K562 (cell line): ENCODE data around the gene TRERF1. TPM values are rescaled to one million over a fixed set of nuclear protein-coding genes. Genes with fewer than 3 reads are reported as not detected.
A peak's percentile ranks its signal among the peaks of the same experiment; 100 is the strongest.

Experiments used
- ATAC-seq: fragments of 200-7000 bp; cut with Tn5 transposase; 3 replicates; pipeline ENCODE4 v1.9.1; 2020; ENCODE audit warnings: moderate library complexity
- BruUV-seq: library from RNA; stranded (reverse); fragments of 400-500 nt; replicated peaks from 2 replicates; lab custom pipeline; 2021; lab: Mats Ljungman, UMichigan
- CTCF ChIA-PET: fragments of 300-600 bp; formaldehyde crosslinking; extraction: SDS; loops from one replicate; lab custom pipeline; 2021; ENCODE audit warnings: low intra/inter-chr PET ratio; lab: Yijun Ruan, JAX
- POLR2A ChIA-PET: fragments of 300-600, 350-650 bp; sonication (Branson Sonifier 250); formaldehyde crosslinking; extraction: SDS; loops from one replicate; lab custom pipeline; 2021; ENCODE audit warnings: antibody characterized with exemption, inconsistent platforms; lab: Yijun Ruan, JAX
- DNase-seq, 4 experiments: peaks; one replicate each; pipeline versions ENCODE4 v3.0.0 to v3.0.0-alpha.2; 2011 to 2018; ENCODE audit warnings: low spot score in 3 of 4, mixed read lengths in 3 of 4; ENCODE audit errors: extremely low read depth in 1 of 4
- FAIRE-seq: peaks from 2 replicates; lab custom pipeline; 2011; peaks lifted over from hg19 to GRCh38; lab: Jason Lieb, UNC
- H2AFZ ChIP-seq: 2 replicates; pipeline ENCODE4 v1.6.0; 2011; ENCODE audit warnings: low read depth, low read length, control low read depth, inconsistent platforms
- H3K27ac ChIP-seq: fragments of 200-600 bp; 3 replicates; pipeline ENCODE4 v1.8.0; 2011; ENCODE audit warnings: low read depth, mild to moderate bottlenecking, control low read depth, inconsistent platforms, low read length, moderate library complexity, mixed read lengths; ENCODE audit errors: extremely low read depth
- H3K27me3 ChIP-seq, 2 experiments: fragments of 300-600 bp in 1 of 2; 2 replicates in 1 of 2; 3 replicates in 1 of 2; pipeline versions ENCODE4 v1.6.0 to v1.8.0; 2011; ENCODE audit warnings: inconsistent platforms in 2 of 2, low read length in 2 of 2, mild to moderate bottlenecking in 1 of 2, mixed read lengths in 1 of 2, moderate library complexity in 1 of 2; ENCODE audit not compliant: control insufficient read depth in 2 of 2, insufficient read depth in 2 of 2
- H3K36me3 ChIP-seq: fragments of 300-600 bp; 3 replicates; pipeline ENCODE4 v1.8.0; 2011; ENCODE audit warnings: mild to moderate bottlenecking, low read length, inconsistent platforms; ENCODE audit not compliant: control insufficient read depth, insufficient read depth
- H3K4me1 ChIP-seq, 2 experiments: fragments of 200-600 bp in 1 of 2; replicated peaks in 1 of 2; 2 replicates in 1 of 2; 3 replicates in 1 of 2; pipeline versions ENCODE4 v1.5.1 to v1.8.0; 2011; ENCODE audit warnings: inconsistent platforms in 2 of 2, low read length in 2 of 2, mild to moderate bottlenecking in 1 of 2, mixed read lengths in 1 of 2, moderate library complexity in 1 of 2; ENCODE audit not compliant: control insufficient read depth in 2 of 2, insufficient read depth in 2 of 2
- H3K4me2 ChIP-seq: 2 replicates; pipeline ENCODE4 v1.6.1; 2011; ENCODE audit warnings: low read length, control low read depth, inconsistent platforms, mixed read lengths; ENCODE audit not compliant: insufficient read depth
- H3K4me3 ChIP-seq: fragments of 200-600 bp; sonication (generic), shearing (Covaris generic); 2 replicates; pipeline ENCODE4 v1.5.1; 2016; ENCODE audit warnings: control low read depth, inconsistent platforms
- H3K79me2 ChIP-seq: fragments of 200-600 bp; 3 replicates; pipeline ENCODE4 v1.8.0; 2011; ENCODE audit warnings: low read length, inconsistent platforms; ENCODE audit not compliant: control insufficient read depth, insufficient read depth
- H3K9ac ChIP-seq, 2 experiments: 2 replicates each; pipeline versions ENCODE4 v1.6.0 to v1.6.1; 2011; ENCODE audit warnings: low read depth in 2 of 2, low read length in 2 of 2, control low read depth in 1 of 2, inconsistent platforms in 1 of 2, mild to moderate bottlenecking in 1 of 2, mixed read lengths in 1 of 2; ENCODE audit not compliant: insufficient read depth in 1 of 2
- H3K9me1 ChIP-seq: one replicate; pipeline ENCODE4 v1.6.0; 2011; ENCODE audit warnings: inconsistent platforms, mild to moderate bottlenecking, low read length, moderate library complexity; ENCODE audit not compliant: control insufficient read depth, insufficient read depth
- H3K9me3 ChIP-seq: replicated peaks from 2 replicates; pipeline ENCODE4 v1.5.1; 2011; ENCODE audit warnings: low read depth, low read length, inconsistent platforms; ENCODE audit not compliant: control insufficient read depth, insufficient read depth
- H4K20me1 ChIP-seq: replicated peaks from 2 replicates; pipeline ENCODE4 v1.6.1; 2011; ENCODE audit warnings: low read length, inconsistent platforms, mixed read lengths; ENCODE audit not compliant: control insufficient read depth, insufficient read depth
- CBX3 ChIP-seq, 2 experiments: IDR thresholded peaks; 1 replicate in 1 of 2; 2 replicates in 1 of 2; pipeline ENCODE4 v1.6.1; 2012; ENCODE audit warnings: inconsistent platforms in 2 of 2, low read length in 2 of 2, borderline replicate concordance in 1 of 2, control low read depth in 1 of 2
- ELF1 ChIP-seq: fragments of 200-800 bp; sonication (Bioruptor generic); IDR thresholded peaks from 2 replicates; pipeline ENCODE4 v1.6.1; 2016; ENCODE audit warnings: missing genetic modification characterization, missing compliant biosample characterization
- EZH2 ChIP-seq: IDR thresholded peaks from 2 replicates; pipeline ENCODE4 v1.6.1; 2012; ENCODE audit warnings: low read depth, mild to moderate bottlenecking, inconsistent platforms, low read length, borderline replicate concordance
- MEIS2 ChIP-seq: fragments of 450-650 bp; IDR thresholded peaks from 2 replicates; pipeline ENCODE4 v1.6.1; 2014; ENCODE audit warnings: mild to moderate bottlenecking; ENCODE audit not compliant: partially characterized antibody
- NFXL1 ChIP-seq: fragments of 450-650 bp; formaldehyde crosslinking; IDR thresholded peaks from 2 replicates; pipeline ENCODE4 v1.4.0; 2021; ENCODE audit warnings: mild to moderate bottlenecking
- PBX2 ChIP-seq, 2 experiments: IDR thresholded peaks in 1 of 2; conservative IDR thresholded peaks in 1 of 2; 2 replicates each; pipeline ENCODE4 v1.6.1; 2016; ENCODE audit warnings: low read depth in 2 of 2, mild to moderate bottlenecking in 1 of 2, missing compliant biosample characterization in 1 of 2, missing genetic modification characterization in 1 of 2, moderate library complexity in 1 of 2
- PTBP1 ChIP-seq: fragments of 200-400 bp; formaldehyde crosslinking; IDR thresholded peaks from 2 replicates; pipeline ENCODE4 v1.6.1; 2017; ENCODE audit warnings: low read depth, low read length
- PURB ChIP-seq: sonication (generic); formaldehyde crosslinking; IDR thresholded peaks from 2 replicates; pipeline ENCODE4 v1.9.0; 2021; ENCODE audit warnings: low read depth, mild to moderate bottlenecking, missing genetic modification reagents
- RERE ChIP-seq: sonication (generic); formaldehyde crosslinking; IDR thresholded peaks from 2 replicates; pipeline ENCODE4 v1.8.0; 2023; ENCODE audit warnings: missing genetic modification reagents, mild to moderate bottlenecking, borderline replicate concordance
- SLC30A9 ChIP-seq: fragments of 250-450 bp; sonication (Bioruptor Pico); IDR thresholded peaks from 2 replicates; pipeline ENCODE4 v1.8.0; 2022; ENCODE audit warnings: mild to moderate bottlenecking, moderate library complexity
- SRSF9 ChIP-seq: fragments of 200-400 bp; formaldehyde crosslinking; IDR thresholded peaks from 2 replicates; pipeline ENCODE4 v1.6.1; 2017; ENCODE audit warnings: low read depth, low read length, borderline replicate concordance
- WHSC1 ChIP-seq: IDR thresholded peaks from one replicate; pipeline ENCODE4 v1.6.1; 2012; ENCODE audit warnings: low read length, control low read depth, inconsistent platforms
- ZEB2 ChIP-seq: fragments of 450-650 bp; IDR thresholded peaks from 2 replicates; pipeline ENCODE4 v1.6.1; 2016
- ZKSCAN3 ChIP-seq: fragments of 250-450 bp; sonication (Bioruptor Pico); IDR thresholded peaks from 2 replicates; pipeline ENCODE4 v1.4.0; 2020
- ZNF311 ChIP-seq: fragments of 250-450 bp; sonication (Bioruptor Pico); IDR thresholded peaks from 2 replicates; pipeline ENCODE4 v1.4.0; 2020; ENCODE audit warnings: mild to moderate bottlenecking, moderate library complexity
- whole genome bisulfite sequencing: fragments of 100-300 bp; shearing (Covaris generic); methylation state at CpG from one replicate; pipeline ENCODE4 v1.1.6; 2016; ENCODE audit warnings: low coverage, mixed read lengths; ENCODE audit not compliant: insufficient coverage; ENCODE audit errors: missing lambda C conversion rate; 5-methylcytosine and 5-hydroxymethylcytosine counted together
- in situ Hi-C: fragments of 300-500 bp; cut with MboI; formaldehyde crosslinking; loops from 4 replicates; pipeline ENCODE4 v1.15.0; 2018; ENCODE audit warnings: inconsistent platforms, mixed read lengths
- intact Hi-C: fragments of 100-400 bp; cut with micrococcal nuclease; formaldehyde crosslinking; loops from 2 replicates; pipeline ENCODE4 v1.14.2; 2022
- polyA plus RNA-seq, 8 experiments: library from polyadenylated mRNA; depleted of rRNA in 4 of 8; stranded (reverse) in 5 of 8; unstranded in 3 of 8; fragments of >200 nt; fragmentation: Nextera tagmentation in 2 of 8; fragmentation: Illumina TruSeq in 1 of 8; extraction: Ambion mirVana in 2 of 8; extraction: Trizol in 1 of 8; gene quantifications; 2 replicates each; pipeline versions ENCODE4 v1.2.1 to v1.2.3, GENCODE V29; 2011 to 2014; ENCODE audit warnings: inconsistent platforms in 1 of 8, missing spikeins in 1 of 8
- total RNA-seq, 7 experiments: library from RNA; depleted of rRNA in 6 of 7; stranded (reverse); fragments of >200 nt in 6 of 7; fragmentation: Illumina TruSeq in 2 of 7; extraction: Trizol in 2 of 7; gene quantifications; 2 replicates each; pipeline versions ENCODE4 v1.2.1 to v1.2.3, GENCODE V29; 2011 to 2021; ENCODE audit warnings: low replicate concordance in 1 of 7

TRERF1 gene
- total and polyA plus RNA-seq, 9 of the 15 experiments (the other 6 are each of a cell fraction or from before 2014, with no cell fraction given) = 0.04 to 0.20 (median 0.07) TPM; not detected in 3

GRCh38 chr6:42355416-42355815 is 96.3 kb downstream of the TRERF1 start:
- H4K20me1 ChIP-seq = no peaks in the 10 kb centered on the region
- whole genome bisulfite sequencing = 14% methylated on average over 3 of the region's 3 CpGs
- TF ChIP-seq MEIS2 (peak; percentile 41), PURB (CRISPR knock-in tag) (no peak), CBX3 (IDR thresholded peaks at IDR 0.05; ENCODE audit: borderline replicate concordance in 1 of 2, low read length in 2 of 2) (no peak), ELF1 (no peak), RERE (CRISPR knock-in tag) (no peak), NFXL1 (CRISPR knock-in tag) (no peak), SLC30A9 (no peak), WHSC1 (no peak), PBX2 (CRISPR knock-in tag; IDR thresholded peaks at IDR 0.05; ENCODE audit: low read depth) (no peak), PBX2 (tag; conservative IDR thresholded peaks at IDR 0.05; ENCODE audit: low read depth) (0 out of 2 replicates have a peak, but pooled peaks have one; percentile 15), ZEB2 (no peak), ZNF311 (CRISPR knock-in tag) (no peak), EZH2 (no peak), PTBP1 (no peak), ZKSCAN3 (CRISPR knock-in tag) (no peak), SRSF9 (no peak)
- TF ChIP-seq, all 486 proteins: peak for 2
- CTCF ChIA-PET = no interaction called here
- ATAC-seq (no peak), FAIRE-seq (no peak), DNase-seq (no peak)
- Histone ChIP-seq H3K4me2 (no peak overlapping the region), H3K79me2 (no peaks in the 10 kb centered on the region), H3K4me1 (no peaks in the 10 kb centered on the region), H3K27me3 (peaks cover 18 to 41% of the 10 kb centered on the region in 2 experiments), H3K9ac (no peak overlapping the region), H3K36me3 (no peaks in the 10 kb centered on the region), H3K9me1 (no peaks in the 10 kb centered on the region), H2AFZ (no peak overlapping the region), H3K9me3 (no peaks in the 10 kb centered on the region), H3K4me3 (no peak overlapping the region), H3K27ac (no peak overlapping the region)
- POLR2A ChIA-PET = no interaction called here
- no TSS peak for BruUV-seq
- in situ Hi-C loops = no loop called here
- intact Hi-C loops = no loop called here
